Measurements from ENCODE around the gene OR2D3. TPM values are rescaled to one million over a fixed set of nuclear protein-coding genes. Genes with fewer than 3 reads are reported as not detected.

The OR2D3 gene
- total and polyA plus RNA-seq, 9 of the 15 experiments (the other 6 are each of a cell fraction or from before 2014, with no cell fraction given), result 0.42 TPM; not detected in 8

DNA sequence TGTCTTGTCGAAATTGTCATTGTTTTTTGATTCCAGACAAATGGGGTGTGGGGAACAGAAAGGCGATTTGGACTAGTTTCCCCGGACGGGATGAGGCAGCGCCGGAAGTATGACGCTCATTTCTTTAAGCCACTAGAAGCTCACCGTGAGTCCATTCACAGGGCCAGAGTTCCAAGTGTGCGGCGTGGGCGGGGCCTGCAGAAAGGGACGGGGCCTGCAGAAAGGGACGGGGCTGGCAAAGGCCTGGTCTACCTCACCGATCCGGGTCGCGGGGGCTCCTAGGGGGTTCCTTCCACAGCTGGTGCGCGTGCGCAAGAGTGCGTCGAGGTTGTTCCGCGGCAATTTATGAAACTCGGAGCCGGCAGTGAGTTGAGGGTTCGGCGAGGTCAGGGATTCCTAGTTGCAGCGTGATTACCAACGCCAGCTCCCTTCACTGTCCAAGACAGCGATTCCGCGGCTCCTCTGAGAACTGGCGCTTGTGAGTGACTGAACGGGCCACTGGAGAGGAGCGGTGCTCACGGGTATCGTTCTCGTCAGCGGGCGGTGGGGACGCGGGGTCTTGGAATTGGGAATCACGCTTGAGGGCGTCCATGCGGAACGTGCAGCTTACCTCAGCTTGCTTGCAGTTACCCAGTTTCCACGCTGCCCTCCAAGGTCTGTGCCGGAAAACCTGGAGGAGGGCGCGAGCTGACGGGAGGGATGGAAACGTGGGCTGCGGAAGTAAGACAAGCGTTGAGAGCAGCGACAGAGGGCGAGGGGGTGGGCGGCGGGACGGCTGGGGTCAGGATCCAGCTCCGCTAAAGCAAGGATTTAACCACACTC lies 5.6 kb downstream of the OR2D3 start, which contains the start of gene ZNF215 (continued):
- TF ChIP-seq, protein P1, sequence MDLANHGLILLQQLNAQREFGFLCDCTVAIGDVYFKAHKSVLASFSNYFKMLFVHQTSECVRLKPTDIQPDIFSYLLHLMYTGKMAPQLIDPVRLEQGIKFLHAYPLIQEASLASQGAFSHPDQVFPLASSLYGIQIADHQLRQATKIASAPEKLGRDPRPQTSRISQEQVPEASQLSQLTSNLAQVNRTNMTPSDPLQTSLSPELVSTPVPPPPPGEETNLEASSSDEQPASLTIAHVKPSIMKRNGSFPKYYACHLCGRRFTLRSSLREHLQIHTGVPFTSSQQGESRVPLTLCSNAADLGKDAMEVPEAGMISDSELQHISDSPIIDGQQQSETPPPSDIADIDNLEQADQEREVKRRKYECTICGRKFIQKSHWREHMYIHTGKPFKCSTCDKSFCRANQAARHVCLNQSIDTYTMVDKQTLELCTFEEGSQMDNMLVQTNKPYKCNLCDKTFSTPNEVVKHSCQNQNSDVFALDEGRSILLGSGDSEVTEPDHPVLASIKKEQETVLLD (IDR thresholded peaks at IDR 0.05), result peak; percentile 82
- TF ChIP-seq CBX1 (IDR thresholded peaks at IDR 0.05; ENCODE audit: low read depth) (peak; percentile 15; the same call in 1 of the 2 replicates), TEAD4 (IDR thresholded peaks at IDR 0.05; ENCODE audit: low read length) (no peak), TEAD4 (CRISPR knock-in tag; IDR thresholded peaks at IDR 0.05; ENCODE audit: borderline replicate concordance) (no peak), ZFP30 (CRISPR knock-in tag; IDR thresholded peaks at IDR 0.05; ENCODE audit: borderline replicate concordance) (no peak), ELF4 (CRISPR knock-in tag; IDR thresholded peaks at IDR 0.05) (no peak), ZNF561 (CRISPR knock-in tag; conservative IDR thresholded peaks at IDR 0.05) (no peak)
- TF ChIP-seq, protein P2, sequence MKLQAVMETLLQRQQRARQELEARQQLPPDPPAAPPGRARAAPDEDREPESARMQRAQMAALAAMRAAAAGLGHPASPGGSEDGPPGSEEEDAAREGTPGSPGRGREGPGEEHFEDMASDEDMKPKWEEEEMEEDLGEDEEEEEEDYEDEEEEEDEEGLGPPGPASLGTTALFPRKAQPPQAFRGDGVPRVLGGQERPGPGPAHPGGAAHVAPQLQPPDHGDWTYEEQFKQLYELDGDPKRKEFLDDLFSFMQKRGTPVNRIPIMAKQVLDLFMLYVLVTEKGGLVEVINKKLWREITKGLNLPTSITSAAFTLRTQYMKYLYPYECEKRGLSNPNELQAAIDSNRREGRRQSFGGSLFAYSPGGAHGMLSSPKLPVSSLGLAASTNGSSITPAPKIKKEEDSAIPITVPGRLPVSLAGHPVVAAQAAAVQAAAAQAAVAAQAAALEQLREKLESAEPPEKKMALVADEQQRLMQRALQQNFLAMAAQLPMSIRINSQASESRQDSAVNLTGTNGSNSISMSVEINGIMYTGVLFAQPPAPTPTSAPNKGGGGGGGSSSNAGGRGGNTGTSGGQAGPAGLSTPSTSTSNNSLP (IDR thresholded peaks at IDR 0.05; ENCODE audit: borderline replicate concordance, low read depth, low read length), result no peak
- TF ChIP-seq, protein P3, sequence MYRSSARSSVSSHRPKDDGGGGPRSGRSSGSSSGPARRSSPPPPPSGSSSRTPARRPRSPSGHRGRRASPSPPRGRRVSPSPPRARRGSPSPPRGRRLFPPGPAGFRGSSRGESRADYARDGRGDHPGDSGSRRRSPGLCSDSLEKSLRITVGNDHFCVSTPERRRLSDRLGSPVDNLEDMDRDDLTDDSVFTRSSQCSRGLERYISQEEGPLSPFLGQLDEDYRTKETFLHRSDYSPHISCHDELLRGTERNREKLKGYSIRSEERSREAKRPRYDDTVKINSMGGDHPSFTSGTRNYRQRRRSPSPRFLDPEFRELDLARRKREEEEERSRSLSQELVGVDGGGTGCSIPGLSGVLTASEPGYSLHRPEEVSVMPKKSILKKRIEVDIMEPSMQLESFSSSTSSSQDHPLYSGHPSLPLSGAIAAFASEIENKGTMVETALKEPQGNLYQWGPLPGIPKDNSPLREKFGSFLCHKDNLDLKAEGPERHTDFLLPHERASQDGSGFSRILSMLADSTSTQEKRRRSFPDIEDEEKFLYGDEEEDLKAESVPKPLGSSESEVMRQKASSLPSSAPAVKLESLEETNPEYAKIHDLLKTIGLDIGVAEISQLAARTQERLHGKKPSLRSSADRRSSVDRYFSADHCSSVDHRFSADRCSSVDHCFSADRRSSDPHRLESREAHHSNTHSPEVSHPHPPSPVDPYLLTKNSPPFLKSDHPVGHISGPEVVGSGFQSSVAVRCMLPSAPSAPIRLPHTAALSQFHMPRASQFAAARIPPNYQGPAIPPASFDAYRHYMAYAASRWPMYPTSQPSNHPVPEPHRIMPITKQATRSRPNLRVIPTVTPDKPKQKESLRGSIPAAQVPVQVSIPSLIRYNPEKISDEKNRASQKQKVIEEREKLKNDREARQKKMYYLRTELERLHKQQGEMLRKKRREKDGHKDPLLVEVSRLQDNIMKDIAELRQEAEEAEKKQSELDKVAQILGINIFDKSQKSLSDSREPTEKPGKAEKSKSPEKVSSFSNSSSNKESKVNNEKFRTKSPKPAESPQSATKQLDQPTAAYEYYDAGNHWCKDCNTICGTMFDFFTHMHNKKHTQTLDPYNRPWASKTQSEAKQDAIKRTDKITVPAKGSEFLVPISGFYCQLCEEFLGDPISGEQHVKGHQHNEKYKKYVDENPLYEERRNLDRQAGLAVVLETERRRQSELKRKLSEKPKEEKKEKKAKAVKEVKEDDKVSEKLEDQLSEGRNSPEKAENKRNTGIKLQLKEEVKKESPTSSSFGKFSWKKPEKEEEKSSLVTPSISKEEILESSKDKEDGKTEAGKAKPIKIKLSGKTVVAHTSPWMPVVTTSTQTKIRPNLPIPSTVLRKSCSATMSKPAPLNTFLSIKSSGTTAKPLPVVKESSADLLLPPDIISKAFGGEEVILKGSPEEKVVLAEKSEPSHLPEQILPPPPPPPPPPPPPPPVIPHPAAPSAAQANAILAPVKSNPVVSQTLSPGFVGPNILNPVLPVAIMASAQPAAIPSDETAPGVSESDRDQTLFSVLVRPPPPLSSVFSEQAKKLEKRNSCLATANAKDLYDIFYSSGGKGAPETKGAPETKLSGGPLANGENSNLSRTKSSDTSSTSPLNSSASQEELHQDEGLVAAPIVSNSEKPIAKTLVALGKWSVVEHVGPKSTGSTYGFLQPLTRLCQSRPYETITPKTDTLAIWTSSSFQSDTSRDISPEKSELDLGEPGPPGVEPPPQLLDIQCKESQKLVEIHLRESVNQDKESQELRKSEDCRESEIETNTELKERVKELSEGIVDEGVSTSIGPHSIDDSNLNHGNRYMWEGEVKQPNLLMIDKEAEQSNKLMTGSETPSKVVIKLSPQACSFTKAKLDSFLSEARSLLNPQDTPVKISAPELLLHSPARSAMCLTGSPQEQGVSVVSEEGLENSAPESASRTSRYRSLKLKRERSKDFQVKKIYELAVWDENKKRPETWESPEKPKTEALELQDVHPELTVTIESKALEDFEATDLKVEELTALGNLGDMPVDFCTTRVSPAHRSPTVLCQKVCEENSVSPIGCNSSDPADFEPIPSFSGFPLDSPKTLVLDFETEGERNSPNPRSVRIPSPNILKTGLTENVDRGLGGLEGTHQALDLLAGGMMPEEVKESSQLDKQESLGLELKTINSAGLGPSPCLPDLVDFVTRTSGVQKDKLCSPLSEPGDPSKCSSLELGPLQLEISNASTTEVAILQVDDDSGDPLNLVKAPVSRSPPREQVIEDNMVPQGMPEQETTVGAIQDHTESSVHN (IDR thresholded peaks at IDR 0.05; ENCODE audit: borderline replicate concordance in 1 of 2, low read depth in 1 of 2), result no peak
